Measurements from ENCODE around the gene MUCL3.
"Not testable (repeated sequence)": the region's sequence is repeated elsewhere in the genome, so short reads cannot be mapped to it uniquely, and the experiment has no call there.

MUCL3 gene

DNA sequence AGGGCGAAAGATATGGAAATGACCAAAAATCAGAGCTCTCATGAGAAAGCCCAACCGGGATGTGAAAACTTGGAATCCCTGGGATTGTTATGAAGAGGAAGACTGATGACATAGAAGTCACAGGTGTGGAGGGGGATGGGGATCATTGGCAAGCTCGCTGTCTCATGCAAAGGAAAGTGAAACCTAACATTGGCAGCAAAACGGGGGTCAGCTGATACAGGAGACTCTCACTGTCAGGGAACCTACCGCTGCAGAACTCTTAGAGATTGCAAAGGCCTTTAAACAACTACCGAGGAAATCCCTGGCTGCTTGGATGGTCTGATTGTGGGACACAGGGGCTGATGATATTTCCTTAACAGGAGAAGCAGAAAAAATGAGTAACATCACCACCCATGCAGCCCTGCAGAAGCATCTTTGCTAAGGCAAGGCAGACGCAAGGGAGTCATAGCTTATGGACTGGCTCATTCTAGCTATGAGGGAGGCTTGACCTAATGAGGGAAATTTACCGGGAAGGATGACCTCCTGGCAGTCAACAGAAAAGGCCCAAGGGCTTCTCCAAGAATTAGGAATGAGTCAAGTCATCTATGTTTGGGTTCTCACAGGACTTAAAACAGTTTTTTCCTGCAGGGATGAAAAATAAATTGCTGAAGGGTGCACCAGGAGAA is 49.8 kb downstream of the MUCL3 start:
- no peaks in the 10 kb centered on the region for H3K4me1 ChIP-seq (ENCODE audit: control insufficient read depth in 1 of 2, insufficient read depth in 2 of 2, low read length in 2 of 2)
- no peaks in the 10 kb centered on the region for H3K36me3 ChIP-seq (ENCODE audit: control insufficient read depth in 1 of 2, insufficient read depth in 2 of 2, low read length in 2 of 2)
- no peaks in the 10 kb centered on the region for H3K9me3 ChIP-seq (ENCODE audit: control insufficient read depth in 1 of 2, low read length in 2 of 2)
- no peaks in the 10 kb centered on the region for H3K27me3 ChIP-seq (ENCODE audit: control insufficient read depth in 1 of 2, insufficient read depth in 2 of 2, low read length in 2 of 2)
- H3K4me3 ChIP-seq (ENCODE audit: low read depth in 1 of 2, low read length in 2 of 2) = peak overlapping the region; percentile 18 to 32
- no peak overlapping the region for H3K27ac ChIP-seq (ENCODE audit: low read depth, low read length)
- H3K9ac ChIP-seq (ENCODE audit: low read depth in 1 of 2, low read length in 2 of 2) = no peak overlapping the region

DNA sequence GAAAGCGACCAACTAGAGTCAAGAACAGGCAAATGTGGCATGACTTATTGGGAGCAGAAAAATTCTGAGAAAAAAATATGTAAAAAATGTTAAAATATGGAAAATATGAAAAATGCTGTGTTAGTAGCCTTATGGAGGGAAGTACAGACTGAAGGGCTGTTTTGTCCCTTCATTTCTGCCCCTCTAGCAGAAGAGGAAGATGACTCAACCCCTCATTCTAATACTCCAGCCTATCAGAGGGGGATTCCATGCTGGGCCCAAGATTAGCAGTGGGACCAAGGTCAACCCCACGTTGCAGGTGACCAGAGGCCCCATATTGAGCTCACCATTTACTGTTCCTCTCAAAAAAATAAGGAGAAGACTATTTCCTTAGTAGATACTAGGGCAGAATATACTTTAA is 51.1 kb downstream of the MUCL3 start:
- no peaks in the 10 kb centered on the region for H3K4me1 ChIP-seq (ENCODE audit: control insufficient read depth in 1 of 2, insufficient read depth in 2 of 2, low read length in 2 of 2)
- H3K27me3 ChIP-seq (ENCODE audit: control insufficient read depth in 1 of 2, insufficient read depth in 2 of 2, low read length in 2 of 2) = no peaks in the 10 kb centered on the region
- no peaks in the 10 kb centered on the region for H3K9me3 ChIP-seq (ENCODE audit: control insufficient read depth in 1 of 2, low read length in 2 of 2)
- H3K36me3 ChIP-seq (ENCODE audit: control insufficient read depth in 1 of 2, insufficient read depth in 2 of 2, low read length in 2 of 2) = no peaks in the 10 kb centered on the region
- no peak overlapping the region for H3K9ac ChIP-seq (ENCODE audit: low read depth in 1 of 2, low read length in 2 of 2)
- no peak overlapping the region for H3K4me3 ChIP-seq (ENCODE audit: low read depth in 1 of 2, low read length in 2 of 2)
- no peak overlapping the region for H3K27ac ChIP-seq (ENCODE audit: low read depth, low read length)

DNA sequence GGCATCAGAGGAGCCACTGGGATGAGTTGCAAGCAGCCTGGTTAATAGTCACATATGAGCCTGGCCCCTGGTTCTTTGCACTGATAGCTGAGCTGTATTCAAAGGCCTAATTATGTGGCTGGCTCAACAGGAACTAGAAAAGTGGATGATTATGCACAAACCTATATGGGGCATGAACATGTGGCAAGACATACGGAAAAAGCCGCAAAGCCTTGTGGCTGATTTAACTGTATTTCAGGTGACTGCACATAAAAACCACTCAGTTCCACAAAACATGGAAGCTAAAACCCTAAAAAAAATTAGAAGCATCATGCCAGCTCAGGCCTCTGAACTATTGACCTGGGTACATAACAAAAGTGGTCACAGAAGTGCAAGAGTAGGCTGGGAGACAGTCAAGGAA is 56.5 kb downstream of the MUCL3 start:
- no peaks in the 10 kb centered on the region for H3K4me1 ChIP-seq (ENCODE audit: control insufficient read depth in 1 of 2, insufficient read depth in 2 of 2, low read length in 2 of 2)
- H3K36me3 ChIP-seq (ENCODE audit: control insufficient read depth in 1 of 2, insufficient read depth in 2 of 2, low read length in 2 of 2) = no peaks in the 10 kb centered on the region
- H3K9ac ChIP-seq (ENCODE audit: low read depth in 1 of 2, low read length in 2 of 2) = no peak overlapping the region
- no peak overlapping the region for H3K27ac ChIP-seq (ENCODE audit: low read depth, low read length)
- H3K27me3 ChIP-seq (ENCODE audit: control insufficient read depth in 1 of 2, insufficient read depth in 2 of 2, low read length in 2 of 2) = no peaks in the 10 kb centered on the region
- H3K9me3 ChIP-seq (ENCODE audit: control insufficient read depth in 1 of 2, low read length in 2 of 2) = no peaks in the 10 kb centered on the region
- H3K4me3 ChIP-seq (ENCODE audit: low read depth in 1 of 2, low read length in 2 of 2) = no peak overlapping the region

DNA sequence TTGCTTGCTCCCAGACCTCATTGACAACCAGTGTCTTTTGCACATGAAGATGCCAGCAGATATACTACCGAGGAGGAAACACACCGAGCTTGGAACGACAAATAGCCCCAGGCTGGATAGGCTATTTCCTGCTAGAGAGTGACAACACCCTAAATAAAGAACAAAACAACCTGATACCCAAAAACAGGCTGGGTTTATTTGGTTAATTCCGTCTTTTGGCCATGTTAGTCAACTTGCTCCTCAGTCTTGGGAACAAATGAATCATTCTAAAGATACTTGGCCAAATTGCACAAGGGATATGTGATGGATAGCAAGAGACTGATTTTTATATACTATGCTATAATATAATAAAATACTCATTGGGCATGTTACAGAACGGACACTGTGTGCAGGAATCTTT is 58.0 kb downstream of the MUCL3 start:
- no peak overlapping the region for H3K4me3 ChIP-seq (ENCODE audit: low read depth in 1 of 2, low read length in 2 of 2)
- no peak overlapping the region for H3K9ac ChIP-seq (ENCODE audit: low read depth in 1 of 2, low read length in 2 of 2)
- H3K36me3 ChIP-seq (ENCODE audit: control insufficient read depth in 1 of 2, insufficient read depth in 2 of 2, low read length in 2 of 2) = no peaks in the 10 kb centered on the region
- H3K9me3 ChIP-seq (ENCODE audit: control insufficient read depth in 1 of 2, low read length in 2 of 2) = no peaks in the 10 kb centered on the region
- H3K27me3 ChIP-seq (ENCODE audit: control insufficient read depth in 1 of 2, insufficient read depth in 2 of 2, low read length in 2 of 2) = no peaks in the 10 kb centered on the region
- no peaks in the 10 kb centered on the region for H3K4me1 ChIP-seq (ENCODE audit: control insufficient read depth in 1 of 2, insufficient read depth in 2 of 2, low read length in 2 of 2)
- no peak overlapping the region for H3K27ac ChIP-seq (ENCODE audit: low read depth, low read length)

DNA sequence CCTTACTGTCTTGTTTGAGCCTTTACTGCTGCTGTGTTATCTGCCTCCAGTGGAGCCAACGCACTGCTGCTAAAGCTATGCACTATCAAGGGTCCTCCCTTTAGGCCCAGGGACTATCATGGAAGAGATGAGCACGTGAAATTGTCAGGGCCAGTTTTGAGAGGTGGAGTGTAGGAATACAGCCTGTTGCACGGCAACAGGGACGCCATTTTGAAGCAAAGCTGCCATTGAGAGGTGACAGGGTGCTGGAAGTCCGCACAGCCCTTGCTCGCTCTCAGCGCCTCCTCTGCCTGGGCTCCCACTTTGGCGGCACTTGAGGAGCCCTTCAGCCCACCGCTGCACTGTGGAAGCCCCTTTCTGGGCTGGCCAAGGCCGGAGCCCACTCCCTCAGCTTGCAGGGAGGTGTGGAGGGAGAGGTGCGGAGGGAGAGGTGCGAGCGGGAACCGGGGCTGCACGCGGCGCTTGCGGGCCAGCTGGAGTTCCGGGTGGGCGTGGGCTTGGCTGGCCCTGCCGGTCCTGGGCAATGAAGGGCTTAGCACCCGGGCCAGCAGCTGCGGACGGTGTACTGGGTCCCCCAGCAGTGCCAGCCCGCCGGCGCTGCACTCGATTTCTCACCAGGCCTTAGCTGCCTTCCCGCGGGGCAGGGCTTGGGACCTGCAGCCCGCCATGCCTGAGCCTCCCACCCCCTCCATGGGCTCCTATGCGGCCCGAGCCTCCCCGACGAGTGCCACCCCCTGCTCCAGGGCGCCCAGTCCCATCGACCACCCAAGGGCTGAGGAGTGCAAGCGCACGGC is 59.5 kb downstream of the MUCL3 start:
- H3K4me3 ChIP-seq (ENCODE audit: low read depth in 1 of 2, low read length in 2 of 2); H3K9me3 ChIP-seq (ENCODE audit: control insufficient read depth in 1 of 2, low read length in 2 of 2): not testable (repeated sequence)

DNA sequence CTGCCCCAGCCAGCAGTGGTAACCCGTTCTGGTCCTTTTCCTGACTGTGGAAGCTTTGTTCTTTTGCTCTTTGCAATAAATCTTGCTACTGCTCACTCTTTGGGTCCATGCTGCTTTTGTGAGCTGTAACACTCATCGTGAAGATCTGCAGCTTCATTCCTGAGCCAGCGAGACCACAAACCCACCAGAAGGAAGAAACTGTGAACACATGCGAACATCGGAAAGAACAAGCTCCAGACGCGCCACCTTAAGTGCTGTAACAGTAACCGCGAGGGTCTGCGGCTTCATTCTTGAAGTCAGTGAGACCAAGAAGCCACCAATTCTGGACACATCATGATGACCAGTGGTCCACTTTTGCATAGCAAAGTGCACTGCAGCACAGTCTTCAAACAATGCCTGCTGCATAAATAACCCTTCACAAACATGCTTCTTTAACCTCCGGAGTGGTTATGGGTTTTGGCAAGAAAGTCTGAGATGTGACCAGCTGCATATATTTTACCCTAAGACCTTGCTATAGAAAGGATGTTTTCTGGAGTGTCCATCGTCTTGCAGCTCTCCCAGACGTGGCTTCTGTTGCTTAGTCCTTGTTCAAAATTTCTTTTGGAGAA is 60.6 kb downstream of the MUCL3 start:
- Histone ChIP-seq H3K27ac (ENCODE audit: low read depth, low read length) (no peak overlapping the region), H3K9me3 (ENCODE audit: control insufficient read depth in 1 of 2, low read length in 2 of 2) (no peaks in the 10 kb centered on the region), H3K4me1 (ENCODE audit: control insufficient read depth in 1 of 2, insufficient read depth in 2 of 2, low read length in 2 of 2) (no peaks in the 10 kb centered on the region), H3K27me3 (ENCODE audit: control insufficient read depth in 1 of 2, insufficient read depth in 2 of 2, low read length in 2 of 2) (no peaks in the 10 kb centered on the region), H3K9ac (ENCODE audit: low read depth in 1 of 2, low read length in 2 of 2) (no peak overlapping the region), H3K4me3 (ENCODE audit: low read depth in 1 of 2, low read length in 2 of 2) (no peak overlapping the region), H3K36me3 (ENCODE audit: control insufficient read depth in 1 of 2, insufficient read depth in 2 of 2, low read length in 2 of 2) (no peaks in the 10 kb centered on the region)

More for the DNA sequence above, 59.5 kb downstream of the MUCL3 start:
- H3K9ac ChIP-seq (ENCODE audit: low read depth in 1 of 2, low read length in 2 of 2); H3K27ac ChIP-seq (ENCODE audit: low read depth, low read length); H3K4me1 ChIP-seq (ENCODE audit: control insufficient read depth in 1 of 2, insufficient read depth in 2 of 2, low read length in 2 of 2); H3K36me3 ChIP-seq (ENCODE audit: control insufficient read depth in 1 of 2, insufficient read depth in 2 of 2, low read length in 2 of 2); H3K27me3 ChIP-seq (ENCODE audit: control insufficient read depth in 1 of 2, insufficient read depth in 2 of 2, low read length in 2 of 2): not testable (repeated sequence)

DNA sequence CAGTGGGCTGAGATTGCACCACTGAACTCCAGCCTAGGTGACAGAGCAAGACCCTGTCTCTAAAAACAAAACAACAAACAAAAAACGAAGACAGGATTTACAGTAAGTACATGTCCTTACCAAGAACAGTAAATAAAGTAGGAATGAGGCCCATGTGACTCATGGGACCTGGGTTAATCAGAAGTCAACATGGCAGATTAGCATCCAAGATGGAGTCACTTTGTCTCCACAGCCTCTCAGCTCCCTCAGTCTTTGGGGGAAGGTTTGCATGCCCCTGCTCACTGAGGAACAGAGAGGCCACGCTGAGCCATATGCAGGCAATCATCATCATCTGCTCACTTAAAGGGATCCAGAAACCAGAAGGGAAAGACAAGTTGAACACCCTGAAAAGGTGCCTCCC is 61.7 kb downstream of the MUCL3 start:
- Histone ChIP-seq H3K27ac (ENCODE audit: low read depth, low read length) (no peak overlapping the region), H3K4me3 (ENCODE audit: low read depth in 1 of 2, low read length in 2 of 2) (no peak overlapping the region), H3K36me3 (ENCODE audit: control insufficient read depth in 1 of 2, insufficient read depth in 2 of 2, low read length in 2 of 2) (no peaks in the 10 kb centered on the region), H3K9me3 (ENCODE audit: control insufficient read depth in 1 of 2, low read length in 2 of 2) (no peaks in the 10 kb centered on the region), H3K4me1 (ENCODE audit: control insufficient read depth in 1 of 2, insufficient read depth in 2 of 2, low read length in 2 of 2) (no peaks in the 10 kb centered on the region), H3K9ac (ENCODE audit: low read depth in 1 of 2, low read length in 2 of 2) (no peak overlapping the region), H3K27me3 (ENCODE audit: control insufficient read depth in 1 of 2, insufficient read depth in 2 of 2, low read length in 2 of 2) (peaks cover 0 to 1% of the 10 kb centered on the region in 2 donors)
